NOMO-1 treated with DMSO at 0.1 percent for 48 hours (cell line): Measurements from ENCODE around the gene UBTD2.
"Not testable (repeated sequence)": the region's sequence is repeated elsewhere in the genome, so short reads cannot be mapped to it uniquely, and the experiment has no call there.

Experiments
- DNase-seq: peaks from one replicate; lab custom pipeline; 2025; ENCODE audit not compliant: unreplicated experiment; lab: John Stamatoyannopoulos, UW

The UBTD2 gene

DNA sequence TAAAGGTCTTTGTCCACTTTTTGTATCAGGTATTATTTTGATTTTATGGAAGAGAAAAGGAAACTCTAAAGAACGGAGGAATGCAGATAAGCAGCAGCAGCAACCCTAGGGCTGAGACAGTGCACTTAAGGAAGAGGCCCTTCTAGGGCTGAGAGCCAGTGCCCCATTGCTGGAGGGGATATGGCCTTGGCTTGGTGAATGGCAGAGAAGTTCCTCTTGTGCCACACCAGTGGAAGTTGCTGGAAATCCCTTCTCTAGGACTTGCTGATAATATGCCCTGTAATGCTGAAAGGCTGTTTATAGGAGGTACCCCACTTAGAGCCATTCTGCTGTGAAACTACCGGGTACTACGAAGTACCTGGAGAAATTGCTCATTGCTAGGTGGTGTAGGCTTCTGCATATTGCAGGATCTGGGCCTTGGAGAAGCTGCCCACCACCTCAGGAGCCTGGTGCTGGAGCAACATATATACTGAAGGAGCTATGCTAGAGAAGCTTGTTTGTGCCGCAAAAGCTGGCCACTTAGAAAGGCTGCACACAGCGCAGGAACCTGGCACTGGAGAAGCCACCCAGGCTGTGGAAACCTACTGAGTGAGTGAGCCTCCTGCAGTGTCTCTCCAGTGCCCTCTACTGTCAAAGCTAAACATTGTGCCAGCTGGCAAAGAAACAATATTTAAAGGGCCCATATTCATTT lies 9.6 kb upstream of the UBTD2 start:
- peak; percentile 81 for DNase-seq

DNA sequence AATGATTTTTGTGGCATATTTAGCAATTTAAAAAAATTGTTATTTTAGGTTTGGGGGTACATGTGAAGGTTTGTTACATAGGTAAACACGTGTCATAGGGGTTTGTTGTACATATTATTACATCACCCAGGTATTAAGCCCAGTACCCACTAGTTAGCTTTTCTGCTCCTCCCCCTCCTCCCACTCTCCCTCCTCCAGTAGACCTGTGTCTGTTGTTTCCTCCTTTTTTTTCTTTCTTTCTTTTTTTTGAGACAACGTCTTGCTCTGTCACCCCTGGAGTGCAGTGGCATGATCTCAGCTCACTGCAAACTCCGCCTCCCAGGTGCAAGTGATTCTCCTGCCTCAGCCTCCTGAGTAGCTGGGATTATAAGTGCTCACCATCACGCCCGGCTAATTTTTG lies 8.3 kb upstream of the UBTD2 start:
- not testable (repeated sequence) for DNase-seq

DNA sequence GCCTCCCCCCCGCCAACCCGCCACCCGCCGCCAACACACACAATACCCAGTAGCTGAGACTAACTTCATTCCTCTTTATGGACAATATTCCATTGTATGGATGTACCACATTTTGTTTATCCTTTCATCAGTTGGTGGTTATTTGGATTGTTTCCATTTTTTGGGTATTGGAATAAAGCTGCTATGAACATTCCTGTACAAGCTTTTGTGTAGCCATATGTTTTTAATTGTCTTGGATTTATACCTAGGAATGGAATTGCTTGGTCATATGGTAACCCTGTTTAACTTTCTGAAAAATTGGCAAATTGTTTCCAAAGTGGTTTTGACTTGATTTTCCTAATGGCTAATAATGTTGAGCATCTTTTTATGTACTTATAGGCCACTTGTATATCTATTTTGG lies 4.9 kb upstream of the UBTD2 start:
- no peak for DNase-seq

DNA sequence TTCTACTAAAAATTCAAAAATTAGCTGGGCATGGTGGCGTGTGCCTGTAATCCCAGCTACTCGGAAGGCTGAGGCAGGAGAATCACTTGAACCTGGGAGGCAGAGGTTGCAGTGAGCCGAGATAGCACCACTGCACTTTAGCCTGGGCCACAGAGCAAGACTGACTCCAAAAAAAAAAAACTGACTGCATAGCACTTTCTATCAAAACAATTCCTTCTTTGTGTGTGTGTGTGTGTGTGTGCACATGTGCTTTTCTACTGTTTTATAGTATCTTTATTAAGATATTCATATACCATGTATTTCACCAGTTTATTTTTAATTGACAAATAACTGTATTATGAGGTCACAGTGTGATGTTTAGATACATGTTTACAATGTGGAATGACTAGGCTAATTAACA lies 3.6 kb upstream of the UBTD2 start:
- not testable (repeated sequence) for DNase-seq

DNA sequence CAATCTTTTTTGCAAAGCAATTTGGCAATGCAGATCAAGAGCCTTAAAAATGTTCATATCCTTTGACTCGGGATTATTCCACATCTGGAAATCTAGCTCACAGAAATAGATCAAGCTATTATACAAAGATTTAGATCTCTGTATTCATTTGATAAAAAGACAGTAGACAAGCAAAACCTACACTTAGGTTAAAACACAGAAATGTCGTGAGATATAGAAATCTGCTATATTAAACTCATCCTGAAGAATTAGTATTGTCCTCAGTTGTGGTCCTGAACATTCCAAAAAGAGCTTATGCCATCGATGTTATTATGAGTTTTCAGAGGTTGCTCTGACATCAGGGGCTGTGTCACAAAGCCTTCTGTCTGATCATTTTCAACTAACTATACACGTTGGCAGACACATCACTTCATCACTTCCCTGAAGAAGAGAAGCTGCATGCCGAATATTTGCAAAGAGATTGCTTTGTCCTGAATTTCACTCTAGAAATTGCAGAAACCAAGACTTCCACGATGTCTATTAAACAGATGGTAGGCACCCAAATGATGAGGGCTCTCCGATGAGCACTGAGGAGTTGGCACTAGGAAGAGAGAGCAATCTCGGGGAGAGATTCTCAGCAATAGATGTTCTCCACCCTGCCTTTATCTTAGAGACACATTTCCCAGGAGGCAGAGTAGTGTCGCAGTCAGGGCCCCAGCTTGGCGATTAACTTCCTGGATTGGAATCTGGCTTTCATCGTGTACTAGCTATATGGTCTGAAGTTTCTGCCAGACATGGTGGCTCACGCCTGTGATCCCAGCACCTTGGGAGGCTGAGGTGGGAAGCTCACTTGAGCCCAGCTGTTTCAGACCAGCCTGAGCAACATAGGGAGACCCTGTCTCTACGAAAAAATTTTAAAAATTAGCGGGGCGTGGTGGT lies 1.9 kb upstream of the UBTD2 start:
- no peak for DNase-seq

DNA sequence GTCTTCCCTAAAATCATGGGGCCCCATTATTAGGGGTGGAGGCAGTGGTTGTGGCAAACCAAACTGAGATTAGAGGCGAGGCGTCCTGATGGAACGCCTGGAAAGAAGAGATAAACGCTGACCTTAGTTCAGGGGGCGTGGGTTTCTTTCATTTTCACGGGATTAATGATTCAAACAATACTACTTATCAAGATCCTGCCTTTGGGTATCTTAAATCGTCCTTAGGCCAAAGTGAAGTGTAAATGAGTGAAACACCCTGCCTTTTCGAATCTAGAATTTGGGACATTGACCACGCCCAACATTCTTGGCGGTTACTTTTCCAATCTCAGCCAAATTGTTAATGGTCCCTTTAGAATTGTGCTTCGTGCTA lies 1.0 kb upstream of the UBTD2 start:
- DNase-seq = no peak

DNA sequence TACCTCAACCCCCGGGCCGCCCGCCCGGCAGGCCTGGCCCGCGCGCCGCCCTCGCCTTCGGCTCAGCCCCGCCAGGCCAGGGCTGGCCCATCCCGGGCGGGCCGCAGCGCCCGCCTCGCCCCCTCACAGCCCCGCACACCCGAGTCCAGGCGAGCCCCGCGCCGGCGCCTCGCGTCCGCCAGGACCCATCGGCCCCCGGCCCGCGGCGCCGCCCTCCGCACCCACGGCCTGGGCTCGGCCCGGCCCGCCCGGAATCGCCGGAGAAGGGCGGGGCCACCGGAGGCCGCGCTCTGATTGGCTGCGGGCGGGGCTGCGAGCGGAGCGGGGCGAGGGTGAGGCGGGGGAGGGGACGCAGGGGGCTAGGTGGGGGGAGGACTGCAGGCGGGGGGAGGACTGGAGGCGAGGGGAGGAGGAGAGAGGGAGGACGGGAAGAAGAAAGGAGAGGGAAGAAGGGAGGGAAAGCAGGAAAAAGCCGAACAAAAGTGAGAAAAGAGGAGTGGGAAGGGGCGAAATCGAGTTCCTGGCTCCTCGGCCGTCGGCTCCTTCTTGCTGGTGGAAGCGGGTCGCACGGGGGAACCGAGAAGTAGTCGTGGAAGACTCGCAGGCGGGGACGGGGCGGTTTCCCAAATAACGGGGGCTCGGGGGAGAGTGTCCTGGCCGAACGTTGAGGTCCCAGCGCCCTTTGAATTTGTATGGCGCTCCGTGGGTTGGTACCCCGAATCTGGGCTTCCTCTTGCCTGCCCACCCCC lies 472 bp upstream of the UBTD2 start:
- peak; percentile 72 for DNase-seq

DNA sequence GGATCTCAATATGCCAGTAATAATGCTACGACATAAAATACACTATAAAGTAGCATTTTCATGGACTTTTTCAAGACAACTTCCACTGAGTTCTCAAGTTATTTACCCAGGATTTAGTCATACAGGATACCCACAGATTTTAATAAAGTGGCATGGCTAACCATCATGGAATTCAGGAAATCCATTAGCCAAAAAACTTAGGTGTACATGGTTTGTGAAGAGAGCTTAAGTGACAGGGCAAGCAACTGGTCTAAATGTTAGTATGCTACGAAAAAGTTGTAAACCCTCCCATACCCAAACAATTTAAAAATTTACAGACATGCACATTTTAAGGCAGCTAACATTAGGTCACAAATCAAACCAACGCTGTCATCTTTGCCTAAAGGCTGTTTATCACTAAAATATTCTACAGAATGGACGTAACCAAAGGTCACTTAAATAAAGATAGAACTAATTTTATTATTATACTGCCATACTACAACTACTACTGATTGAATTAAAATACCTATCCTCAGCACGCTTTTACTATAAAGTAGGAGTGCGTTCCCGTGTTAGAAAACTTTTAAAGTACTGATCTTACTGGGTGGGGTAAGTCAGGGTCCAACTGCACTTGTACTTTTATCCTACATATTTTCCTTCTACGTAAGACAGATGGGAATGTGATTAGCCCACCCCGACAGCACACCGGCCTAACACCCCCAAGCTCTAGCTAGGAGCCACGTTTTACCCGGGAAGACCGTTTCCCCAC lies 1.1 kb downstream of the UBTD2 start:
- DNase-seq = no peak

DNA sequence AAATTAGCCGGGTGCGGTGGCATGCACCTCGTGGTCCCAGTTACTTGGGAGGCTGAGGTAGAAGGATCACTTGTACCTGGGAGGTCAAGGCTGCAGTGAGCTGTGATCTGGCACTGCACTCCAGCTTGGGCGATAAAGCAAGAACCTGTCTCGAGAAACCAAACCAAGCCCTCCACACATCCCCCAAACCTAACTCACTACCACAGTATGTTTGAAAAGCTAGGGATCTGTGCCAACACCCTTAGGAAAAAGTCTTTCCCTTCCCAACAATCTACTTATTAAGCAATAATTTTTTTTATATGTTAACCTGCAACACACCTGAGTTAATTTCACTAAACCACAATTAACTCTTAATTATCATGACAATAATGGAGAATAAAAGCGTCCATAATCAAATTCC lies 2.2 kb downstream of the UBTD2 start:
- DNase-seq = no peak

DNA sequence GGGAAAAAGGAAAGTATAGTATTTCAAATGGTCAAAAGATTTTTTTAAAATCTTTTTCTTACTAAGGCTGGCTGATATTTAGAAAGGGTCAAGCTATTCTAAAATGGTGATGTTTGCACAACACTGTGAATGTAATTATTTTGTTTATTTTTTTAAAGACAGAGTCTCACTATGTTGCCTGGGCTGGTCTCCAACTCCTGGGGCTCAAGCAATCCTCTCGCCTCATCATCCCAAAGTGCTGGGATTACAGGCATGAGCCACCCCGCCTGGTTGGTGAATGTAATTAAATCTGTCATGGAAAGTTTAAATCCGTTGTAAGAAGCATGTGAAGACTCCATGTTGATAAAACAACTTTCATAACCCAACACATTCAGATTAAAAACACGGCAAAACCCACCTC lies 2.6 kb downstream of the UBTD2 start:
- no peak for DNase-seq

DNA sequence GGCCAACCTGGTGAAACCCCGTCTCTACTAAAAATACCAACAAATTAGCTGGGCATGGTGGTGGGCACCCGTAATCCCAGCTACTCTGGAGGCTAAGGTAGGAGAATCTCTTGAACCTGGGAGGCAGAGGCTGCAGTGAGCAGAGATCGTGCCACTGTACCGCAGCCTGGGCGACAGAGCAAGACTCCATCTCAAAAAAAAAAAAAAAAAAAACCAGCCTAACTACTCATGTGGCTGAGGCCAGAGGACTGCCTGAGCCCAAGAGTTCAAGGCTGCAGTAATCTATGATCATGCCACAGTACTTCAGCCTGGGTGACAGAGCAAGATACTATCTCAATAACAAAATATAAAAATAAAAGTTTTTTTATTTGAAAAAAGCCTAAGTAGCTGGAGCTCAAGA lies 3.2 kb downstream of the UBTD2 start:
- DNase-seq = no peak

DNA sequence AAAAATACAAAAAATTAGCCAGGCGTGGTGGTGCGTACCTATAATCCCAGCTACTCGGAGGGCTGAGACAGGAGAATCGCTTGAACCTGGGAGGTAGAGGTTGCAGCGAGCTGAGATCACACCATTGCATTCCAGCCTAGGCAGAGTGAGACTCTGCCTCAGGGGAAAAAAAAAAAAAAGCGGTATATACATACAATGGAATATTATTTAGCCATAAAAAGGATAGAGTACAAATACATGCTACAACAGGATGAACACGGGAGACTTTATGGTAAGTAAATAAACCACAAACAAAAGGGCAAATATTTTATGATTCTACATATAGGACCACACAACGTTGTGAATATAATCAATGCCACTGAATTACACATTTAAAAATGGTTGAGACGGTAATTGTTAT lies 5.2 kb downstream of the UBTD2 start:
- no peak for DNase-seq

DNA sequence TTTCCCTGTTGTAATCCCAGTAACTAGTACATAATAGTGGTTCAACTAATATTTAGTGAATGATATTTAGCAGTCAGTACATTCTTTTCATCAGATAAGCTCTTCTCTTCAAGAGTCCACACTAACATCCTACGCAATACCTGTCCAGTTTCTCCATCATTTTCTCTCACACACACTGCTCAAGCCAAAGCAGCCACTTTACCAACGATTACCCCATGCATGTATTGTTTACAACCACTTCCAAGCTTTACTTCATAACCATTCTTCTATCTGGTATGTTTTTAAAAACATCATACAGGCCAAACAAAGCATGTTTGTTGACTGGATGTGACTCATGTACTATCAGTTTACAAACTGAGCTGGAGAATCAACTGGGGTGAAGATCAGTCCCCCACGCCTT lies 7.3 kb downstream of the UBTD2 start:
- no peak for DNase-seq

DNA sequence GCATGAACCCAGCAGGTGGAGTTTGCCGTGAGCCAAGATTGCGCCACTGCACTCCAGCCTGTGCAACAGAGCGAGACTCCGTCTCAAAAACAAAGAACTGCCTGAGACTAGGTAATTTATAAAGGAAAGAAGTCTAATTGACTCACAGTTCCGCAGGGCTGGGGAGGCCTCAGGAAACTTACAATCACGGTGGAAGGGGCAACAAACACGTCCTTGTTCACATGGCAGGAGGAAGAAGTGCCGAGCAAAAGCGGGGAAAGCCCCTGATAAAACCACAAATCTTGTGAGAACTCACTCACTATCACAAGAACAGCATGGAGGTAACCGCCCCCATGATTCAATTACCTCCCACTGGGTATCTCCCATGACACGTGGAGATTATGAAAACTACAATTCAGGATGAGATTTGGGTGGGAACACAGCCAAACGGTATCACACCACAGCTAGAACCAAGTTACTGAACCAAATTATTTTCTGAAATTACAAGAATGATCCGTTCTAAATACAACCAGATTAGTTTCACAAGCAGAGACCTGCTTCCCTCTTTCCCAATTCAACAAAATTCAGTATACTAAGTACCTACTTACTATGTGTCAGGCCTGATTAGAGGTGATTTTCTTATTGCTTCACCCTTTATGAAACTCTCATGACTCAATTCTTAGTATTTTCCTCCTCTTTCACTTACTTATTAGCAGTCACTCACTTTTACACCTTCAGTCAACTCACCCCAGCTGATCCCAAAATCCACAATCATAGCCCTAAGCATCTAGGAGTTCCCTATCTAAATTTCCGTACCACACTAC lies 8.4 kb downstream of the UBTD2 start:
- DNase-seq = peak; percentile 53

DNA sequence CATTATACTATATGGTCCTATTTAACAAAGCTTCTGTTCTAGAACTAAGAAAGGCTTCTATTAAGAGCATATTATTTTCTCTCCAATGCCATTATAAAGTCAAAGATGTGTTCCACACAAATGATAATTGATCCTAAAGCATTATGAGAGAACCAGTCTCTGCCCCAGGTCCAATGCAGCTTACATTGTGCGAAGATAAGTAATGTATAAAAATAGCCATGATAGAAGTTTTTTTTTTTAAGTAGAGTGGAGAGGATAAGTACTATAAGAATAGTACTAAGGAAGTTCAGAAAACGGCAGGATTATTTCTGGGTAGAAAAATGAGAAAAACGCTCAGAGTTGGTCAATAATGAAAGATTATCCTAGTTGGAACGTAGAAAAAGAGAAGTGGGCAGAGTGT lies 15.6 kb downstream of the UBTD2 start:
- DNase-seq = no peak

DNA sequence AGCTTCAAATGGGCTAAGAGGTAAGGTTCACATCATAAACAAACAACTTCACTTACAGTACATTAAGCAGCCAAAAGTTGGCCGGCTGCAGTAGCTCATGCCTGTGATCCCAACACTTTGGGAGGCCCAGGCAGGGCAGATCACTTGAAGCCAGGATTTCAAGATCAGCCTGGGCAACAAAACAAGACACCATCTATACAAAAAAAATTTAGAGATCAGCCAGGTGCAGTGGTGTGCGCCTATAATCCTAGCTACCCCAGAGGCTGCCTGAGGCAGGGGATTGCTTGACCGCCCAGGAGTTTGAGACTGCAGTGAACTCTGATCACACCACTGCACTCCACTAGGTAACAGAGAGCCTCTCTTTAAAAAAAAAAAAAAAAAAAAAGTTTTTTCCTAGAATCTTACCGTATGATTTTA lies 16.9 kb downstream of the UBTD2 start:
- no peak for DNase-seq

DNA sequence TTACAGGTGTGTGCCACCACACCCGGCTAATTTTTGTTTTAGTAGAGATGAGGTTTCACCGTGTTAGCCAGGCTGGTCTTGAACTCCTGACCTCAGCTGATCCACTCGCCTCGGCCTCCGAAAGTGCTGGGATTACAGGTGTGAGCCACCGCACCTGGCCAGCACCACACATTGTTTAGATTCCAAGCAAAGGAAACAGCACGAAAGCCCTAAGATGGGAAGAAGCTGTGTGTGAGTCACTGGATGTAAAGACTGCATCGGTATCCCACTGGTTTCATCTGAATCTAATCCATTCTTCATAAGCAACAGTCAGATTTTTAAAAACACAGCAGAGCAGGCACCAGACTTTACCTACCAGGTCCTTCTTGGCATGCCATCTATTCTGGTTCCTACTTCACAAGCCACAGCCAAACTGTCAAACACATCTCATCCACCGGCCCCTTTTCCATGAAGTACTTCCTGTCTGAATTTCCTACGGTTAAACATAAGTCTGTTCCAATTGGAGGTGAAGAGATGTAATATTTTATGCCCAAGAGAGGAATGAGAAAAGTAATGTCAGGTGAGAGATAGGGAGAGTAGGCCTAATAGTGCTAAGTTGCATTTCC lies 17.4 kb downstream of the UBTD2 start:
- DNase-seq = no peak

DNA sequence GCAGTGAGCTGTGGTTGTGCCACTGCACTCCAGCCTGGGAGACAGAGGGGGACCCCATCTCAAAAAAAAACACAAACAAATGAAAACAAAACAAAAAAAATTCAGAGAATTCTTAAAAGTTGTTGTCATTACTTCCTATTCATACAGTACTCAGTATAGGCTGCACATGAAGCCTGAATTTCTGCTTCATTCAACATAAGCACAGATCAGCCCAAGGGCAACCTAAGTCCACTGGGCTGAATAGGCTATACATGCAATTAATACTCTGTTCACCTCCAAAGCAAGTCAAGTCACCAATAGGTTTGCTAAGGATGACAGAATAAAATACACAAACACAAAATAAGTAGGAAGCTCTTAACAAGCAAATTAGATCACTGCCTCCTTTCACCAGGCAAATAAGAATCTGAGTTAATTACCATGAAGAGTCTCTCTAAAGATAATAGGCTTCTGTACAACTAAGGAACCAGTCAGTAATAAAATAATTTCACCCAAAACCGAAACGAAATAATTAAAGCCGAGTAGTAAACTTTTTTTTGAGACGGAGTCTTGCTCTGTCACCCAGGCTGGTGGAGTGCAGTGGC lies 18.7 kb downstream of the UBTD2 start:
- DNase-seq = no peak

DNA sequence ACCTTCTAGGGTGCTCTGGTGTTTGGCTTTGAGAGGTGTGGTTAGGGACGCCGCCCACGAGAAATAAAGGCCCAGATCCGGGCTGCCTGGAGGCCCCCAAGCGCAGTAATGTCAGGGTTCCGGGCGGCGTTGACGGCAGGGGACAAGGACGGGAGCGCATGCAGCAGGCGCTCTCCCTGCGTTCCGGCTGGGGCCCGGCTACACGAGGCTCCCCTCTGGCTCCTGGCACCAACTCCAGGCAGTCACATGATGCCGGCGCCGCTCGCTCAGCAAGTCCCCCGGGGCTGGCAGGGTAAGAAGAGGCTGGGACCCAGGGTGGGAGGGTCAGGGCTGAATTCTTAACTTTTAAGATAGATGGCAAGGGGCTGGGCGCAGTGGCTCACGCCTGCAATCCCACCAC lies 28.1 kb downstream of the UBTD2 start:
- no peak for DNase-seq

DNA sequence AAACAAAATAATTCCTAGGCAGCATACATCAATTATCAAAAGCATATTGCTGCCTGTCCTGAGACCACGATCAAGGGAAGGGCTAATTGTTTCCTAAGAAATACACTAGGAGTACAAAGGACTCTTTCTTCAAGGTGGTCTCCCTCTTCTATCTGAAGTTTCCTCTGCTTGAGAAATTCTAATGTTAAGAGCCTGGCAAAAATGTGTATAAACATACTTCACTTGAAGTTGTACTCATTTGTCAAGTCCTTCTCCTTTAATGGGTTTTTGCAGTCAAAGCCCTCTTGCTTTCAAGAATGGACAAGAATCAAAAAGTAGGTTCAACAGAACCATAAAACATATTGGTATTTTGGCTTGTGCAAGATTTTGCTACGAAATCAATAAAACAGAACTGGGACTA lies 31.1 kb downstream of the UBTD2 start:
- DNase-seq = no peak
